Activated CD8-positive, alpha-beta memory T cell treated with anti-CD3 and anti-CD28 coated beads for 4 hours (primary cell): ENCODE measurements around the gene GSE1.

Source experiments
- DNase-seq, 2 donors: peaks; one replicate each; pipeline ENCODE4 v3.0.0-alpha.2; 2020; ENCODE audit warnings: low read depth in 2 of 2

The GSE1 gene

DNA sequence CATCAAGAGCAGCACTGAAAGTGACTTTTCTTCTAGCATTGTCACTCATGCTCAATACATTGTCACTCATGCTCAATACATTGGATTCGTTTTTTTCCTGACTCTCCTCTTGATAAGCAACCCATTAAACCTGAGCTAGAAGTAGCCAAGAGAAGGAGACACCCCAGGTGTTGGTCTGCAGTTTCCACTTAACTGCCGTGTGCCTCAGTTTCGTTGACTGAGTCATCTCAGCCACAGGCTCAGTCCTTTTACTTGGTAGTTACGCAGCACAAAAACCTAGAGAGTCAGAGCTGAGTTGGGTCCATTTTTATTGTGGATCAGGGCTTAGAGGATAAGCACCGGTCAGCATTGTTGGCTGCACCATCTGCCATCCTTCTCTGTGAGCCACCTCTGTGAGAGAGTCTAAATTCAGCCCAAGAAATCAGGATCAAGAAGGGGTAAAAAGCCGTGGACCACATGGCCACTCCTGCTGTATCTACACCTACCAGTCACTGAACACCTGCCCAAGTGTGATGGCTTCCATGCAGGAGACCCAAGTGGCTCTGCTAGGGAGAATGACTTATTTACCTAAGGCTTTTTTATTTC, 64.4 kb downstream of the GSE1 start:
- DNase-seq = no peak

DNA sequence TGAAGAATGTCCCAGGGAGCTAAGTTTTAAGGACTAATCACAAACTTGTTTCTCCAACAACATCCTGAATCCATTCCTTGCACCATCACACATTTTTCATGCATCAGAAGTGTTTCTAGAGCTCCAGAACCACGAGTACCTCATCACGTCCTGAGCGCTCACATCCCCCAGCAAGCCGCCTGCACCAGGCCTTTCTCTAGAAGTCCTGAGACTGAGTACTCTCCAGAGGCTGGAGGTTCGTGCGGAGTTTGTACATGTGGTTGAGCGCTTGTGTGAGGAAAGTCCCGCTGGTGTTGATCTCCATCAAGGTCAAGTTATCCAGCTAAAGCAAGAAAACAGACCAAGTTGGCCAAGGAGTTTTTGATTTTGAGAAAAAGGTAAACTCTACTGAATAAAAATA, 64.9 kb downstream of the GSE1 start:
- no peak for DNase-seq

DNA sequence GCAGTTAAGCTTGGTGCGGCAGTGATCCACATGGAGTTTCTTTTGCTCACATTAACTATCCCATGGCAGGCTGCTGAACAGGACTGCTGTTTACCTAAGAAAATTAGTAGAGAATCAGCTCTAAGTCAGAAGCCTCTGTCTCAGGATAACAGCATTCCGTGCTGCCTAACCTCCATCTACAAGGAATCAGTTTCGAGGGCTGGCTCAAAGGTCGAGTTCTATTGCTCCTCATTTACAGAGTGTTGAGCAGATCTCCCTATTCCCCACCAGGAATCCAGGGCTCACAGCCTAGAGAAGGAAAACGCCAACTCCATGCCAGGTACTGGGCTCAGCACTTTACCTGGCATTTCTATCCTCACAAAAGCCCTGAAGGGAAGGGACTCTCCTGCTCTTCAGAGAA, 65.7 kb downstream of the GSE1 start:
- no peak for DNase-seq

DNA sequence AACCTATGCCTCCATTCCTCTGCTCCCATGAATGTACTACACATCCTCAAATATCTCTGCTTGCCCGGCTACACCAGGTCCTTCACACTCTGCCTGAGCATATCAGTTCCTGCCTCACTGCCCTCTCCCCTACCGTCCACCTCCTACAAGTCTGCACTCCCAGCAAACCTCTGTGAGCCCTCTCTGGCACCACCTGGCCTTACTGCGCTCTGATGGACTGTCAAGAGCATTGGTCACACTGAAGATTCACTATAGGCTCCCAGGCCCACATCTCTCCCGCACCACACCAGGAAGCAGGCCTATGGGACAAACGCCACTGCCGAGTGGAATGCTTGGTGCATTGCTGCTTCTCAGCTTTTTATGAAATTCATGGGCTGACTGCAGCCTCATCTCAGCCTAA, 66.7 kb downstream of the GSE1 start:
- DNase-seq = no peak

DNA sequence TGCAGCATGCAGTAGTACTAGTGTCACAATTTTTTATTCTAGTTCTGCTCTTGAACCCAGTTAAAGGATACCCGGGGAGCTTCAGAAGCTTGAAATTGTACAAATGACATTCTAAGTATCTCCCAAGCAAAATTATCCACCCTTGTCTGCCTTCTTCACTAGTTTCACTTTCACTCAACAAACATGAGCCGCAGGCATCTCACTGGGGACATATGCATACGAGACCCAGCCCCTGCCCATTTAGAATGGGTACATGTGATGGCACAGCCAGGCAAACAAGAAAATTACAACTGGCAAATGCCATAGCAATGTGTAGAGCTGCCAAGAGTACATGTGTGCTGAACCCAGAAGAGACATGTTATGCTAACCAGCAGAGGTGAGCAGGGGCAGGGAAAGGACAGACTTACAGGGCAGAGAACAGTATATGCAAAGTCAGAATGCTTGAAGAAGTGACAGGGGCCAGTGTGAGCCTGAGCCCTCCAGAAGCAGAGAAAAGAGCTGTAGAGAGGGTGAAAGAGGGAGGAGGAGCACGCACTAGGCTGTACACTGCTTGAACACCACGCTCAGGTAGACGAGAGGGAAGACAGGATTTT, 67.3 kb downstream of the GSE1 start:
- no peak for DNase-seq

DNA sequence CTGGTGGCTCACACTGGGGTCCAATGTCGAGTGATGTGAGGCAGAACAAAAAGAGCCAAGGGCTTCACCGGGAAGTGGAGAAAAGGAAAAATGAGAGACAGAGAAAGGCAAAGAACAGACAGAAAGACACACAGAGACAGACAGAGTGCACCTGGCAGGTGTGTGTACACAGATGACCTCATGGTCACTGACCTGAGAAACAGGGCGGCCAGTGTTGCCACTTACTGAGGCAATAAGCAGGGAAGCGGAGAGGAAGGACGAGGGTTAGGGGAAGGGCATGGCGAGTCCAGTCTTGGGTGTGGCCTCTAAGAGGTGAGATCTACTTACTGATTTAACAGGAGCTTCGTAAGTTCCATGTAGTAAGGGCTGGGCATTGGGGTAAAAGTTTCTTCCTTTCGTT, 68.1 kb downstream of the GSE1 start:
- DNase-seq = no peak

DNA sequence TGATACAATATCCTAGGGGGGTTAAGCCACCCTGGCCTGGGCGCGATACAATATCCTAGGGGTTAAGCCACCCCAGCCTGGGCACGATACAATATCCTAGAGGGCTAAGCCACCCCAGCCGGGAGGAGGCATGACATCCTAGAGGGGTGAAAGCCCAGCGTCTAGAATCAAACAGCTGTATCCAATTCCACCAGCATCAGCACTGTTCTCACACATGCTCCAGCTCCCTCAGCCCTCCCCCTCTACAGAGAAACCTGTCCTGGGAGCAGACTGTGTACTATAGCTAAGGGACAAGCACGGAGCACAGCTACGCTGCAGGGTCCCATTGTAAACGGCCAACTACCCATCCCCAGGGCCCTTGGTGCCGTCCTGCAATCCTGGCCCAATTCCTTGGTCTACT, 69.4 kb downstream of the GSE1 start:
- DNase-seq = no peak

DNA sequence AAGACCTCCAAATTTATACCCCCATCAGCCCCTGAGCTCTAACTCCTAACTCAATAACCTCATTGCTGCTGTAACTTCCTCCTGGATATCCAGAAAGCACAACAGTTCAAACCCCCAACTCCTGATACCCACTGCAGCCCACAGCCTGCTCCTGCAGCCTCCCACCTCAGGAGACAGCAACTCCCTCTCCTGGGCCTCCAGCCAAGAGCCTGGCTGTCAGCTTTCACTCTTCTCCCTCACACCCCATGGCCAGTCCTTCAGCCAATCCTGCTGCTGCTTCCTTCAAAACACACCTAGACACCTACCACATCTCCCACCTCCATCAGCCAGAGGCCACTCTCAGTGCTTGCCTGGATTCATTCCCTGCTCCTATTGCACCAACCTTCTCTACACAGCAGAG, 70.2 kb downstream of the GSE1 start:
- DNase-seq = no peak

DNA sequence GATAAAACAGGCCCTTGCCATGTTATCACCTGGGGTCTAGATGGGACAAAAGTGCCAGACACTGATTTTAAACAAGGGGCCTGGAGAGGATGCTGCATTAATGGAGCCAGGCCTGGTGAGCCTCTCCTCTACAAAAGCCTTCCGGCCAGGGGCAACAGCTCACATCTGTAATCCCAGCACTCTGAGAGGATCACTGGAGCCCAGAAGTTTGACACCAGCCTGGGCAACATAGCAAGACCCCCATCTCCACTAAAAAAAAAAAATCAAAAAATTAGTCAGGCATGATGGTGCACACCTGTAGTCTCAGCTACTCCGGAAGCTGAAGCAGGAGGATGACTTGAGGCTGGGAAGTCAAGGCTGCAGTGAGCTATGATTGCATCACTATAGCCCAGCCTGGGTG, 72.1 kb downstream of the GSE1 start:
- DNase-seq = no peak

DNA sequence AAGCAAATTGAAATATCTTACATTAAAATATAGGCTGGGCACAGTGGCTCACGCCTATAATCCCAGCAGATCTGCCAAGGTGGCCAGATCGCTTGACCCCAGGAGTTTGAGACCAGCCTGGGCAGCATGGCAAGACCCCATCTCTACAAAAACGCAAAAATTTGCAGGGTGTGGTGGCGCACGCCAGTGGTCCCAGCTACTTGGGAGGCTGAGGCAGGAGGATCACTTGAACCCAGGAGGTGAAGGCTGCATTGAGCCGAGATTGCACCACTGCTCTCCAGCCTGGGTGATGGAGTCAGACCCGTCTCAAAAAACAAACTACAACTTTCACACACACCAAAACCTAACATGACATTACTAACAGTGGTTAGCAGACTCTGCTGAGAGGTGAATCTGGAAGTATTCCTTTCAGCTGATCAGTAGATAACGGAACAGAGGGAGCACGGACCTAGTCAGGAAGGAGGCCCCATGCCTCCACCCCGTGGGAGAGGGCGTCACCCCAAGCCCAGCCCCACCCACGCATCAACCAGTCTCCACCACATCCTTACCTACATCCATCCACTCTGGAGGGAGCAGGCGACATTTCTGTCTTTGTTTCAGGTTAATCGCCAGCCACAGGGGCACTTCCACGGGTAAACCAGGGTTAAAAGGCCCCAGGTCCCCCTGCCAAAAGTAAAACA, 73.9 kb downstream of the GSE1 start:
- no peak for DNase-seq

DNA sequence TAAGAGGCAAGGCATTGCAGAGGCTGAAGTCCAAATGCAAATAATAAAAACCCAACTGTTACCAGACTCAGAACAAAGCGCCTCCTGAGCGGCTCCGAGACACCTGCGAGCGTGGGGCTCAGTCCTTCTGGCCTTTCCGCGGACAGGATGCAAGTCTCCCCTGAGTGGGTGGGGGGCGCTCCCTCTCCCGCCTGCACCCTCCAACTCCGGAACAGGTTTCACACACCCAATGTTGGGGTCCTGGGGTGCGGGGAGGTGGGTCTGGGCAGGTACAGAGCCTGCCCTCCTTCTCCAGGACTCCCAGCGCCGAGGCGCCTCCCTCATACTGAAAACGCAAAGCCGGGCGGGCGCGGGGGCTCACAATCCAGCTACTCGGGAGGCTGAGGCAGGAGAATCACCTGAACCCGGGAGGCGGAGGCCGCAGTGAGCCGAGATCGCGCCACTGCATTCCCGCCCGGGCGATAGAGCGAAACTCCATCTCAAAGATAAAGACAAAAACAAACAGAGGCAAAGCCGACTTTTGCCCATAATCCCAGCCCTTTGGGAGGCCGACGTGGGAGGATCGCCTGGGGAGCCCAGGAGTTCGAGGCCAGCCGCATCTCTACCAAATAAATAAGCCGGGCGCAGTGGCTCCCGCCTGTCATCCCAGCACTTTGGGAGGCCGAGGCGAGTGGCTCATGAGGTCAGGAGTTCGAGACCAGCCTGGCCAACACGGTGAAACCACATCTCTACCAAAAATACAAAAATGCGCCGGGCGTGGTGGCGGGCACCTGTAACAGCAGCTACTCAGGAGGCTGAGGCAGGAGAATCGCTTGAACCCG, 74.7 kb downstream of the GSE1 start:
- no peak for DNase-seq

DNA sequence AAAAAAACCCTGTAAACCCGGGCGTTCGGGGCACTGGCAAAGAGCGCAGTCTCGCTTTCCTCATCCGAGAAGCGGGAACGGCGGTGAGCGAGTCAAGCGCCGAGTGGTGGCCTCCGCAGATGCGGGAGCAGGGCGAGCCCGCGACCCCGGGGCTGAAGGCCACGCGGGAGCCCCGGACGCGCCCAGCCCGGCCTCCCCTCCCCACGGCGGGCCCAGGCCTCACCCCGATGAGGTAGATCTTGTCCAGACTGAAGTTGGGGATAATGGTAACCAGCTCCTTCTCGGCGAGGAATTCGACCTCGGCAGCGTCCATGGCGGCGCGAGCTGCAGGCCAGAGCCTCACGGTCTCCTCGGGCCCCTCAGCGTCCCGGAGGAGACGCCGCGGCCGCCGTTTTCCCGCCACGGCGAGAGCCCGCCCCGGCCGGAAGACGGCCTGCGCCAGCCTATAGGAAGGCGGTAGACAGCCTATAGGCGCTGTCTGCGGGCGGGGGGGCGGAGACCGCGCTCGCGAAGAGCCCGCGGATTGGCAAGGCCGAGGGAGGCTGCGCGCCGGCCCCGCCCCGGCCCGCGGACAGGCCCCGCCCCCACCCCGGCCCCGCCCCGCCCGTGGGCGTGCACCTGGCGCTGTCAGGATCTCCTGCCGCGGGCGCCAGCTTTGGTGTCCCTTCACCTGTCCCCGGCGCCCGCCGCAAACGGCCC, 75.6 kb downstream of the GSE1 start, which contains the start of gene GINS2:
TSS of gene GINS2 (minus strand) at position 369 of the 699 bp plus-strand sequence. CDS start at position 313, 56 bp downstream.
- peak; percentile 83 to 84 for DNase-seq

DNA sequence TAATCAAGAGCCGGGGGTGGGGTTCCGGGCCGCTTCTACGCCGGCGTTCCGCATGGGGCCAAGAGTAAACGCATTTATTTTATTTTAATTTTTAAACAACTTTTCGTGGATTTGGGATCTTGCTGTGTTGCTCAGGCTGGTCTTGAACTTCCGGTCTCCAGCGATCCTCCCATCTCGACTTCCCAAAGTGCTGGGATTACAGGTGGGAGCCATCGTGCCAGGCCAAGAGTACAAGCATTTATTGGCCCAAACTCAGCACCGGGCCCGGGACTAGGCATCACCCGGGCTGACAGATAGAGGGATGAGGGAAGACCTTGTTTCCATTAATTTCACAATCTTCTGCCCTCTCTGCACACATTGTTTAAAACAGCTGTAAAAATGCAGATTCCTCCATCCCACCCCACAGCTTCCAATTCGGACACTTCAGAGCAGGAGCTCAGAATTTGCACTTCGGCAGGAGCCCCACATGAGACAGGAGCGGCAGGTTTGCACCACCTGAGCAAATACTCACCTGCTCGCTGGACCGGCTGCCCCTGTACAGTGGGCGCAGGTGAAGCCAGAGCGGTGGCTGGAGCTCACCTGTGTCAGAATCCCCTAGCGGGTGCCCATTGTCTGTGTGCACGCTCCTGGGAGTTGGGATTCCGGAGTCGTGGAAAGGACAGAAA, 76.3 kb downstream of the GSE1 start:
- DNase-seq = no peak

DNA sequence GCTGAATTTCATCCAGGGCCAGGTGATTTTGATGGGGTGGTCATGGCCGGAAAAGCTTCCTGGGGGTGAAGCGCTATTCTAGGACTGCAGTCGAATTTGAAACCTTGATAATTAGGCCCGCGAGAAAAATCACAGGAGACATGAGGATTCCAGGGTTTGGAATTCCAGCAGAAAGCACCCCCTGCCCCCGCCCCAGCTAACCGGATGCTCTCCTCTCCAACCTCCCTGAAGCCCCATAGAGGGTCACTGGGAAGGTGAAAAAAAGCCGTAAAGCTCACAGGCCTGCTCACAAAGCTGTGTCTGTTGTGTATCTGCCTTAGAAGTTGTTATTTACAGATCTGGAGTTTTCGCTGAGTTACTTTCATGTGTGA, 76.8 kb downstream of the GSE1 start:
- DNase-seq = no peak

DNA sequence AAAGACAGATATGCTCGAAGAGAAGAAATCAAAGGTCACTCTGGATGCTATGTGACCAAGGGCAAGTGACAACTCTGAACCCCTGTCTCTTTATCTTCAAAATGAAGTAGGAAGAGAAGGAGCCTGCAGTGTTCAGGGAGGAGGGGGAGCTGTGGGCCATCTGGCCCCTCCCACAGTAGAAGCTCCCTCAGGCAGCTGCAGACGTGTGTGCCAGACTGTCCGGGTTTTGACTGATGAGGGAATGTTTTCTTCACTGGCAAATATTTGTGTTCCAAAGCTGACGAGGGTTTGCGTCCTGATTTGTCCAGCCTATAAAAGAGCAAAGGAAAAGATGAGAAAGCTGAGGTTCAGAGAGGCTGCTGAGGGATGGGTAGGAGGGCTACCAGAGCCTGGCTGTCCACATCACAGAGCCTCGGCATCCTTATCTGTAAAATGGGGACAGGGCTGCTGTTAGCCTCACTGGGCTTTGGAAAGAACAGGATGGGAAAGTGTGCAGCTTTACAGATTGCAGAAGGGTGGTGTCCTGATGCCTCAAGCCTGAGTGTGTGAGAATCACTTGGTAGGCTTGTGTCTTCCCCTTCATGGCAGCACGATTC, 77.4 kb downstream of the GSE1 start:
- no peak for DNase-seq

DNA sequence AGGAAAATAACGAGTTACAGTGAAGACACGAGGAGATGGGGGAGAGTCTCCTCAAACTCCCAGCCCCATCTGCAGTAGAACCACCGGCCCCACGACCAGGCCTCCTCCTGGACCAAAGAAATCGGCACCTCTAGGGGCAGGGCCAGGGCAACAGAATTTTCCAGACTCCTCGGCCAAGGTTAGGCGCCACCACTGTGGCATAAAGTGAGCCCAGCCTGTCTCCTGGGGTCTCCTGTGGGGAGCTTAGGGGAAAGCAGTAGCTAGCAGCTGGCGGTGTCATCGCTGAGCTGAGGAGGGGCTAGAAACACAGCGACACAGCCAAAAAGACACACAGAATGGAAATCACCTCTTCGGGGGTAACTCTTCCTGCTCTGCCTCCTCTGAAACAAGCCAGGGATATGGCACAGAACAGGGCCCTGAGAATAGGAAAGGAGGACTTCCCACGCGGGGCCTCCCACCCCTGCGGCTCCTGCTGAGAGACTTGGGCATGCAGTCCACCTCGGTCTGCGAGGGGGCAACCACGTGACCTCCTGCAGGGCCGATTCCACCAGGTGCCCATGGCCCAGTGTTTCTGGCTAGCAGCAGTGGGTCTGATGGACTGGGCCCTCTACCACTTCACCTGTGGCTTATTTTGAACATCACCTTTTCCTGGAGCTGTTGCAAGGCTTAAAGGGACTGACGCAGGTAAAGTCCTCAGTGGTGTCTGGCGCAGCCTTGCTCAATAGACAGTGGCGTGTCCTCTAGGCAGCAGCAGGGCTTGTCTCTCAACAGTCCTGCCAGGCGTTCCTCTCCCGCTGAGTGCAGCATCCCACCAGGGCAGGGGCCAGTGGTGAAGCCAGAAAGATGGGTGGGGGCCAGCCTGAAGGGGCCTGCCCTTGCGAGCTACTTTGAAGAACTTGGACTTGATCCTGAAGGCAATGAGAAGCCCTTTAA, 82.3 kb downstream of the GSE1 start:
- no peak for DNase-seq

DNA sequence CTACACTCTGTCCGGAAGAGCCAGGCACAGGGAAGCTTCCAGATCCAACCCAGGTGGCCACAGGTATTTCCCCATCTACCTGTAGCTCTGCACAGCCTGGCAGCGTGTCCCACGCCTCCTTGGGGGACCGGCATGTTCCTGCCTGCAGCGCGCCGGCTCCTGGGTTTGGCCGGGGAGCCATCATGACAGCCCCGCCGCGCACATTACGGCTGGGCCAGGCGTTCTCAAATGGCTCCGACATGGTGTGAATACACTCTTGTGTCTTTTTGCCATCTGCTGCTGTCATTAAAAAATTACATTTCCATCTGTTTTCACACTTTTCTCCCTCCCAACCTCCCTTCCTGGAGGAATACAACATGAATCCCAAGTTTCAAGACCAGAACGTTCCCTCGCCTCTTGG, 83.7 kb downstream of the GSE1 start:
- DNase-seq = no peak

DNA sequence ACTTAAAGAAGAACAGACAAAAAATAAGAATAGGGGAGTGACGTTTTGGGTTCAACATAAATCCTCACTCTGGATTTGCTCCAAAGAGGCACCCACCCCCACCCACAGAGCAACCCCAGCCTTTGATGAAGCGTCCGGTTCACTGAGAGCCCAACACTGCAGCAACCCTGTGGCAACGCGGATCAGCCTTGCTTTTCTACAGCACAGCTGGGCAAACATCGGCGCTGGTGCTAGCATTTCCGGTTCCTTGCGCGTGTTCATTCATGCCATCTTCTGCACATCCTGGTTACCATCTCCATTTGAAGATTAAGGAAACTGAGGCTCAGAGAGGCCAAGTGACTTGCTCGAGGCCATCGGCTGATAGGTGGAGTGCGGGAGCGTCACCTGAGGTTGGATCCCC, 84.3 kb downstream of the GSE1 start:
- DNase-seq = no peak

DNA sequence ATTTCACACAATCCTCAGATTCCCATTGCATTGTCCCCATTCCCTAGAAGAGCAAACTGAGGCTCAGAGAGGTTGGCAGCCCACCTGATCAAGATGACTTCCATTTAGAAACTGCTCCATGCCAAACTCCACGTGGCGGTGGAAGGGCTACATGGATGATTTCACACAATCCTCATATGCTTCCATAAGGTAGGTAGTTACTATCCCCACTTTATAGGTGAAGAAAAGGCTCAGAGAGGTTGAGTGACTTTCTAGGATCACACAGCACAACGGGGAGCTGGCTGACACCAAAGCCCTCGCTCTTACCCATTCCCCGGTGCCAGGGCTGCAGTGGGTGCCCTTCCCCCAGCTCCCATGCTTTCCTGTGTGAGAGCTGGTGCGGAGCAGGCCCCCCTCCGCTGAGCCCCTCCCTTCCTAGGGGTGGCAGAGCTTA, 85.4 kb downstream of the GSE1 start:
- no peak for DNase-seq
